HuH-7 (cell line): ENCODE measurements around the gene SLC7A14.

Experiments used
- DNase-seq: peaks from one replicate; pipeline ENCODE4 v3.0.0; 2011; ENCODE audit warnings: low spot score

SLC7A14 gene

DNA sequence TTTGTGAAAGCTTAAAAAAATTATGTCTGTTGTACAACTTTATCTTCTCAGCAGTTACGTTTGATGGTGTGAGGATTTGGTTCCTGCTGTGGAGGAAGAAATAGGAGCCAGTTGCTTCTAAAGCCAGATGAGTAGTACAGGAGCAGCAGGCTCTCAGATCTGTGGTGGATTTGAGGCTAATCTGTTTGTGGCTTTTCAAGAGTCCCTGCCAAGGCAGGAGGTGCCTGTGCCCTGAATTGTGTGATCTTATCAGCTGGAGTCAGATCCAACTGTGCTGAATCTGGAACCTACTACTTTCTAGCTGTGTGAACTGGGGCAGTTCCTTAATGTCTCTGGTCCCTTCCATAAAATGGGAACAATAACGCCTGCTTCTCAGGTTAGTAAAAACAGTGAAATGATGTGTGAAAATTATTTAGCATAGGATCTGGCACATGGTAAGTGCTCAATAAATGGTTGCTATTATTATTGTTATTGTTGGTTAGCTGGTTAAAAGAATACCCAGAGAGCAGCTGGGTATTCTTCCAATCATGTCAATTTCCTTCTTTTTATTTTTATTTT lies 159.6 kb downstream of the SLC7A14 start:
- no peak for DNase-seq

DNA sequence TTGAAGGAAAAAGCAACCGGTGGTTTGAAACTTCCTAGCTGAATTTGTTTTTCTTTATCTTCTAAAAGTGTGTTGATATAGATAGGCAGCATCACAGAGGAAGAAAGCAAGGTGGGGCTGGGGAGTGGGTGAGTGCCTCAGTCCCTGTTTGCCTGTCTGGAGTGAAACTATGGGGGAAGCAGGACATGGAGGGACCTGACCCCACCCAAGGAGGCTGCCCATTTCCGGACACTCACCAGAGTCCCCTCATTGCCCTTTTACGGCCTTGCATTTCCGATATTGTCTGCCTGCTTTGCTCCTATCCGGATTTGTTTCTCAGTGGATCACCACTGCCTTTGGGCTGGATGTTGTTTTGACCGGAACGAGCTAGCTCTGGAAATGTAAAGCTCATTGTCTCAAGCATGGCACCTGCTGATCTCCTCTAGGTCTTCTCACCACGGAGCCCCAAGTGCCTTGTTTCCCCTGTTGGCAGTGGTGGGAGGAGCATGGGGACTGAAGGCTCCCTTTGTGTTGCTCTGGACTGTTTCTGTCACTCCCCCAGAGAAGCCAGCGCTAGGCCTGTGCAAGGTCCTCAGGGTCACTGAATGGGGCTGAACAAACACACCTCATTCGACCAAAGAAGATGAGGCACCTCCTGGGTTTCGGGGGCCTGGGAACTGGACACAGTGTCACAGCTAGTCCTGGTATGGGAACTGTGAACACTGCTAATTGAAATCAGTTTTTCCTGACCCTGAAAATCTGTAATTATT lies 160.2 kb downstream of the SLC7A14 start:
- peak; percentile 85 for DNase-seq

GRCh38 chr3:170424879-170425278 lies 161.0 kb downstream of the SLC7A14 start:
- no peak for DNase-seq

- DNase-seq, result no peak
Observed at GRCh38 chr3:170423001-170423615, 162.8 kb downstream of the SLC7A14 start.

DNA sequence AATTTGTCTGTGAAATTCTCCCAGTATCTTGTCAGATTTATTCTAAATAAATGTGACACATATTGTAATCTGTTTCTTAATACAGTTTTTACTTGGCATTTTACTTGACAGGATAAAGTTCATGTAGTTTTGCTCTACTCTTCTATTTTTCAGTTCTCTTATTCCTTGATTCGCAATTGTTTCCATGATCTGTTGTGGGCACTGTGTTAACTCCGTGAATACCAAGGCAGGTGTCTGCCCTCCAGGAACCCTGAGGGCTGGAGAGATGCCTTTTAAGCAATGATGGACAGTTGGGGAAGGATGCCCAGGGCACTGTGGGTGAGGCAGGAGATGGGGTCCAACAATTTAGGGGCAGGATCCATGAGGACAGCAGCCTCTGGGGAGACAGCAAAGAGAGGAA lies 164.1 kb downstream of the SLC7A14 start:
- no peak for DNase-seq

- no peak for DNase-seq
Observed at GRCh38 chr3:170421111-170421641, 164.7 kb downstream of the SLC7A14 start.

- no peak for DNase-seq
Observed at GRCh38 chr3:170420307-170420821, 165.5 kb downstream of the SLC7A14 start.

DNA sequence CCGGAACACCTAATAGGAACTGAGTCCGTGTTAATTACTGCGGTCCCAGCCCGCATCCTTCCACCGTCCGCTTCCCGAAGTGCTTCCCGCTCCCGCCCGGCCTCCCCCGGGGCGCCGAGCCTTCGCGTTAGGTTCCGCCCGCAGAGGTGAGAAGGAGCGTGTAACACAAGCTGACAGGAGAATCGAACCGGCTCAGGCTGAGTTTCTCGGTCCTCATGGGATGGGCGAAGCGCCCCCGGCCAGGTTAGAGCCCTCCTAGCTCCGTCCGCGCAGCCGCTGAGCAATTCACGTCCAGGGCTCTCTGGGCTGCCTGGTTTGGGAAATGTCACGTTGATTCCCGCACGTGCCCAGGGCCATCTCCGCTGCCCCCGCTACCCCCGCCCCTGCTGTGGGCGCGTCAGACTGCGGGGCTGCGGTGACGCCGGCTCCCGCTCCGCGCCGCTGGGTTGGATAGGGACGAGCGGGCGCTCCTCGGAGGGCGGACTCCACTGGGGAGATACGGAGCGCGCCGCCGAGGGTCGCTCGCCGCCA lies 166.3 kb downstream of the SLC7A14 start:
- no peak for DNase-seq

GRCh38 chr3:170418422-170419398 lies 167.2 kb downstream of the SLC7A14 start, which contains the start of gene CLDN11:
Gene CLDN11 (plus strand): TSS chr3:170418868. CDS start chr3:170419067, 199 bp downstream.
- DNase-seq, result peak; percentile 60

GRCh38 chr3:170417090-170417489 lies 168.8 kb downstream of the SLC7A14 start:
- no peak for DNase-seq

GRCh38 chr3:170414202-170414663 lies 171.6 kb downstream of the SLC7A14 start:
- DNase-seq, result peak; percentile 76

GRCh38 chr3:170413291-170413690 lies 172.6 kb downstream of the SLC7A14 start:
- no peak for DNase-seq

GRCh38 chr3:170410428-170411029 lies 175.3 kb downstream of the SLC7A14 start:
- no peak for DNase-seq
